Middle frontal gyrus (tissue), 1 donor: Measurements from ENCODE around the gene TAMALIN.

ENCODE experiments used
- DNase-seq: peaks from one replicate; pipeline ENCODE4 v3.0.0-alpha.2; 2015; ENCODE audit warnings: low spot score; ENCODE audit errors: extremely low spot score

The TAMALIN gene

GRCh38 chr12:51980809-51981127 lies 26.0 kb upstream of the TAMALIN start:
- DNase-seq = no peak

- no peak for DNase-seq
Observed at GRCh38 chr12:51984657-51985056, 22.1 kb upstream of the TAMALIN start.

GRCh38 chr12:51985154-51985835 lies 21.5 kb upstream of the TAMALIN start:
- no peak for DNase-seq

GRCh38 chr12:51986834-51987233 lies 19.9 kb upstream of the TAMALIN start:
- DNase-seq = no peak

GRCh38 chr12:51992246-51992645 lies 14.5 kb upstream of the TAMALIN start:
- no peak for DNase-seq

- no peak for DNase-seq
Observed at GRCh38 chr12:51994539-51994820, 12.3 kb upstream of the TAMALIN start.

GRCh38 chr12:51994959-51995358 lies 11.8 kb upstream of the TAMALIN start:
- DNase-seq = no peak

- no peak for DNase-seq
Observed at GRCh38 chr12:51997136-51997535, 9.6 kb upstream of the TAMALIN start.

GRCh38 chr12:52003016-52003550 lies 3.7 kb upstream of the TAMALIN start:
- DNase-seq = no peak

- DNase-seq = no peak
Observed at GRCh38 chr12:52003591-52003990, 3.2 kb upstream of the TAMALIN start.

- DNase-seq = peak; percentile 43
Observed at GRCh38 chr12:52004042-52004648, 2.6 kb upstream of the TAMALIN start.

- DNase-seq = no peak
Observed at GRCh38 chr12:52005218-52005902, 1.4 kb upstream of the TAMALIN start.

GRCh38 chr12:52005903-52006703 lies 643 bp upstream of the TAMALIN start:
- peak; percentile 62 for DNase-seq

GRCh38 chr12:52007158-52007921 lies 594 bp downstream of the TAMALIN start:
- DNase-seq = no peak

GRCh38 chr12:52007982-52008510 lies 1.3 kb downstream of the TAMALIN start:
- no peak for DNase-seq

GRCh38 chr12:52009081-52009751 lies 2.5 kb downstream of the TAMALIN start:
- DNase-seq = no peak

- no peak for DNase-seq
Observed at GRCh38 chr12:52010152-52010622, 3.4 kb downstream of the TAMALIN start.

- no peak for DNase-seq
Observed at GRCh38 chr12:52010692-52011601, 4.2 kb downstream of the TAMALIN start.

- DNase-seq = no peak
Observed at GRCh38 chr12:52011602-52012214, 5.0 kb downstream of the TAMALIN start.
